Brain microvascular endothelial cell (primary cell): ENCODE results near the gene CBX5.
"Not testable (repeated sequence)": the region's sequence is repeated elsewhere in the genome, so short reads cannot be mapped to it uniquely, and the experiment has no call there.

Experiments used
- DNase-seq: peaks from one replicate; pipeline ENCODE4 v3.0.0-alpha.2; 2020
- H3K27ac ChIP-seq: fragments of 250-450 bp; sonication (Bioruptor Pico); 2 replicates; pipeline ENCODE4 v1.5.1; 2020; ENCODE audit warnings: mild to moderate bottlenecking, moderate library complexity
- H3K27me3 ChIP-seq: fragments of 250-450 bp; sonication (Bioruptor Pico); replicated peaks from 2 replicates; pipeline ENCODE4 v1.5.1; 2020; ENCODE audit warnings: mild to moderate bottlenecking
- H3K36me3 ChIP-seq: fragments of 250-450 bp; sonication (Bioruptor Pico); replicated peaks from 2 replicates; pipeline ENCODE4 v1.5.1; 2020; ENCODE audit warnings: mild to moderate bottlenecking
- H3K4me3 ChIP-seq: 2 replicates; pipeline ENCODE4 v1.5.1; 2011; ENCODE audit warnings: low read depth, mild to moderate bottlenecking, control low read depth, low read length, moderate library complexity
- CTCF ChIP-seq: IDR thresholded peaks from 2 replicates; pipeline ENCODE4 v1.5.1; 2011; ENCODE audit warnings: low read depth, mild to moderate bottlenecking, moderate library complexity, low read length, control low read depth, inconsistent platforms; ENCODE audit errors: missing control alignments
- in situ Hi-C: cut with HindIII; loops from 2 replicates; pipeline ENCODE4 v1.10.0; 2017; ENCODE audit warnings: low sequenced_read_pairs, low pct_ligation_motif_present

Gene CBX5

GRCh38 chr12:54191550-54192022 lies 88.3 kb downstream of the CBX5 start:
- Histone ChIP-seq H3K27me3 (no peaks in the 10 kb centered on the region), H3K36me3 (no peaks in the 10 kb centered on the region), H3K27ac (no peak overlapping the region), H3K4me3 (no peak overlapping the region)
- DNase-seq = peak; percentile 77
- TF ChIP-seq CTCF = peak; percentile 89
- in situ Hi-C loops = no loop called here

- no peak overlapping the region for H3K4me3 ChIP-seq
- H3K36me3 ChIP-seq = no peaks in the 10 kb centered on the region
- no peak overlapping the region for H3K27ac ChIP-seq
- DNase-seq = no peak
- no peaks in the 10 kb centered on the region for H3K27me3 ChIP-seq
- in situ Hi-C loops = no loop called here
- TF ChIP-seq CTCF = no peak
Measured at GRCh38 chr12:54191126-54191525, 88.8 kb downstream of the CBX5 start.

- in situ Hi-C loops = no loop called here
- Histone ChIP-seq H3K27me3 (no peaks in the 10 kb centered on the region), H3K36me3 (no peaks in the 10 kb centered on the region), H3K27ac (no peak overlapping the region), H3K4me3 (peak overlapping the region; percentile 27)
- DNase-seq = no peak
- TF ChIP-seq CTCF = no peak
Measured at GRCh38 chr12:54189198-54189539, 90.8 kb downstream of the CBX5 start.

GRCh38 chr12:54187075-54187474 lies 92.8 kb downstream of the CBX5 start:
- DNase-seq = no peak
- H3K36me3 ChIP-seq = no peaks in the 10 kb centered on the region
- no peak overlapping the region for H3K27ac ChIP-seq
- H3K4me3 ChIP-seq = no peak overlapping the region
- no peaks in the 10 kb centered on the region for H3K27me3 ChIP-seq
- no peak for TF ChIP-seq CTCF
- in situ Hi-C loops = no loop called here

- DNase-seq = no peak
- Histone ChIP-seq H3K36me3 (no peaks in the 10 kb centered on the region), H3K4me3 (no peak overlapping the region), H3K27me3 (no peaks in the 10 kb centered on the region), H3K27ac (no peak overlapping the region)
- no peak for TF ChIP-seq CTCF
- in situ Hi-C loops = no loop called here
Measured at GRCh38 chr12:54185919-54186318, 94.0 kb downstream of the CBX5 start.

GRCh38 chr12:54185297-54185696 lies 94.6 kb downstream of the CBX5 start:
- in situ Hi-C loops, H3K36me3 ChIP-seq, DNase-seq, H3K27ac ChIP-seq, H3K27me3 ChIP-seq, H3K4me3 ChIP-seq: not testable (repeated sequence)
